GM04503 (cell line): ENCODE results near the gene SAE1.
A peak's percentile ranks its signal among the peaks of the same experiment; 100 is the strongest.
"Not testable (repeated sequence)": the region's sequence is repeated elsewhere in the genome, so short reads cannot be mapped to it uniquely, and the experiment has no call there.

Experiments used
- DNase-seq: peaks from one replicate; pipeline ENCODE4 v3.0.0-alpha.2; 2012; ENCODE audit warnings: low read depth

Gene SAE1

DNA sequence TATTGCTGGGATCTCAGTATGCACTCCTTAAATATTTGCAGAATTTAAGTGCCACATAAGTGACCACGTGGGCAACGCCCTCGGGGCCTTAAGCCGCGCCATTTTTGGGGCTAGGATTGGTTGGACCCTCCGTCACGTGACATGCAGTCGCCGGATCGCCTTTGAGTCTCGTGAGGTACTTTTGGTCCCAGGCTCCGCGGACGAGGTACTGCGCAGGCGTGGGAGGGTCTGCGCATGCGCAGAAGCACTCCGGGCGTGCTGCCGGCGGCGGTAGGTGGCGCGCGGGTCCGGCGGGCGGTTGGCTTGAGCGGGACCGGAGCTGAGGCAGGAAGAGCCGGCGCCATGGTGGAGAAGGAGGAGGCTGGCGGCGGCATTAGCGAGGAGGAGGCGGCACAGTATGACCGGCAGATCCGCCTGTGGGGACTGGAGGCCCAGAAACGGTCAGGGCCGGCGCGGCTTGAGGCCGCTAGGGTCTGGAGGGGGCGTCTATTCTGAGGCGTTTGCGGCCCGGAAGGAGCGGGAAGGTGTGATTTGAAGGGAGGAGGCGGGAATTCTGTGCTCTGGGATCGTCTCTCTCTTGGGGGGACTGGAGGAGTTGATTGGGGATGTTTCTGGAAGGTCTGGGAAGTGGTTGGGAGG, at the start of gene SAE1:
TSS of gene SAE1 (plus strand) at position 247 of the 639 bp plus-strand sequence. CDS start at position 343, 96 bp downstream.
- peak; percentile 85 for DNase-seq

DNA sequence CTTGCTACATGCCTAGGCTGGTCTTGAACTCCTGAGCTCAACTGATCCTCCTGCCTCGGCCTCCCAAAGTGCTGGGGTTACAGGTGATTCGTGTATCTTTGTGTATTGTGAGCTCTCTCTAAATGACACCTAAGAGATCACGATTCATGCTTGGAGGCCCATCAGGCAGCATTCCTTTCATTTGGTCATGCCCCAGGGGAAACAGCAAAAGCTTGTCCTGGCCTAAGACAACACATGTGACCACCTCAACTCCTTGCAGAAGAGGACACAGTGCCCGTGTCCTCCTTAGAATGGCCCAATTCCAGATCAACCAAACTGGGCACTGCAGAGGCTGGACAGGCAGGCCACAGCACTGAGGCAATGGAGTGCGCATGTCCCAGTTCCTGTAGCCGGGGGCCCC, 49.5 kb upstream of the SAE1 start:
- DNase-seq, result no peak

DNA sequence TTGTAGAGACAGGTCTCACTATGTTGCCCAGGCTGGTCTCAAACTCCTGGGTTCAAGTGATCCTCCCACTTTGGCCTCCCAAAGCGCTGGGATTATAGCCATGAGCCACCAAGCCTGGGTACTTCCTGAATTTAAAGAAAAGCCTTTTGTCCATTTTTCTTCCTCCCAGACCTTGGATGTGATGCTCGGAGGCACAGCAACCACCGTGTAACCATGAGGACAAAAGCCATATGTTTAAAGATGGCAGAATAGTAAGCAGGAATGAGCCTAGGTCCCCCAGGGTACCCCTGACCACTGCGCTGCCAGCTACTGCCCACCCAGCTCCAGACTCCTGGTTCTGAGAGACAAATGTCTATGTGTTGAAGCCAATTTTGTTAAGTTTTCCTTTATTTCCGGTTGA, 48.1 kb upstream of the SAE1 start:
- no peak for DNase-seq

DNA sequence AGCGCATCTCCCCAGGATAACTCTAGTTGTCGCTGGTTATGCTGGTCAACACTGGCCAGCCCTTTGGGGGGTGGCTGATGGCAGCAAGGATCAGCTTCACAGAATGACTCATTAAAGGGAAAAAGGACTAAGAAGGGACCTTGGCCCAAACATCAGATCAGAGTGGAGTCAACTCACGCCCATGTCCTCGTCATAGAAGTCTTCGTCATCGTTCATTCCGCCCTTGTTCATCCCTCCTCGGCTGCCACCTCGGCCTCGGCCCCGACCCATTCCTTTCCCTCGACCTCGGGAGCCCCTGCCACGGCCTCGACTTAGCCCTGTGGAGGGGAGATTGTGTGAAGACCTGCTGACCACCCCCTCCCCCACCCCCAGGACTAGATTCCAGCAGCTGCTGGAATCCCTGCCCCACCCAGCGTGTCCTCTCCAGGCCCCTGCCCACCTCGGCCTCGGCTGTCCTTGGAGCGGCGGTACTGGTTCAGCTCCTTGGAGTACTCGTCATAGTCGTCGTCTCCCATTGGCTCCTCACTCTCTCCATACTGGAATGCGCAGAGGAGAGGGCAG, 45.7 kb upstream of the SAE1 start:
- no peak for DNase-seq

DNA sequence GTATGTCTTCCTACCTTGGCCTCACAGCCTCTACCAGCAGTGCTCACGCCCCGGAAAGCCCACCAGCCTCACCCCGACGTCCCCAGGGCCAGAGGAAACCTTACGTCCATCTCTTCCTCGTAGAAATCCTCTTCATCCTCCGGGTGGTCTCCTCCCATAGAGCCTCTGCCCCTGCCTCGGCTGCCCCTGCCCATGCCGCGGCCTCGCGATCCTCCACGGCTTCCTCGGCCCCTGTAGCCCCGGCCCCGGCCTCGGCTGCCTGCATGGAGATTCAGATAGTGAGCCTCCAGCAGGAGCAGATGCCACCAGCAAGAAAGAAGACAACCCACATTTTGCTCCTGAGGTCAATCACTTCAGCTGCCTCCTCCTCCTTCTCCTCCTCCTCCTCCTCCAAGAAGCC, 44.4 kb upstream of the SAE1 start:
- no peak for DNase-seq

DNA sequence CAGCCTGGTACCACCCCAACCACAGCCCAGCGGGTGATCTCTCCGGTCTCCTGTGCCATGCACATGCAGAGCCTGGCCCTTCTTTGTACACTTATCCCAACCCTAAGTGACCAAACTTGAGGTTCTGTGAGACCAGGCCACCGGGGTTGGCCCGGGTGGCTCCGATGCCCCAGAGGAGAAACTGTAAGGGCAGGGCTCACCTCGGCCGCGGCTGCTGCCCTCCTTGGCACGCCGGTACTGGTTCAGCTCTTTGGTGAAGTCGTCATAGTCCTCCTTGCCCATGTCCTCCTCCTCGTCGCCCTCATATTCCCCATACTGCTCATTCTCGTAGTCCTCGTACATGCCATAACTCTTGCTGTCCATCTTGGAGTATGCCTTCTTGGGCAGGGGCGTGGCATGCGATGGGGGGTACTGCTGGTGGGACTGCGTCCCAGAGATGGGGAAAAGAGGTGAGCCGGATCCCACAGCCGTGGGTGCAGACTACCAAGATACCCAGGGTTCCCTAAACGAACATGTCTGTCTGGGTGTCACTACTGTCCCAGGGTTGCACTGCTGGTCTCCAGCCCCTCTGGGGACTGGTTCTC, 40.8 kb upstream of the SAE1 start:
- DNase-seq, result no peak

DNA sequence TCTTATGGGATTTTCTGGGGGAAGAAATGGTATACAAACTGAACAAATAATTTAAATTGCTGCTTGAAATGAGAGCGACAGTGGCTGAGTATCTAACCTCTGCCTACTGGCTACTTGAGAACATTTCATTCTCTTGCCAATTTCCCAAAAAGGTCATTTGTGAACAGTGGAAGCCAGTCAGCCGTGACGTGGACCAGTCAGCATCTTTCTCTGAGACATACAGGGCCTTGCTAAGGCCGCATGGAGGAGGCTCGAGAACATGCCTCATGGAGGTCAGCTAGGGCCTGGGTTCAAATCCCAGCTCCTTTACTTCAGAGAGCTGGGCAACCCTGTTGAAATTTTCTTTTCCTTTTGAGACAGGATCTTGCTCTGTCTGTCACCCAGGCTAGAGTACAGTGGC, 37.4 kb upstream of the SAE1 start:
- DNase-seq, result no peak

DNA sequence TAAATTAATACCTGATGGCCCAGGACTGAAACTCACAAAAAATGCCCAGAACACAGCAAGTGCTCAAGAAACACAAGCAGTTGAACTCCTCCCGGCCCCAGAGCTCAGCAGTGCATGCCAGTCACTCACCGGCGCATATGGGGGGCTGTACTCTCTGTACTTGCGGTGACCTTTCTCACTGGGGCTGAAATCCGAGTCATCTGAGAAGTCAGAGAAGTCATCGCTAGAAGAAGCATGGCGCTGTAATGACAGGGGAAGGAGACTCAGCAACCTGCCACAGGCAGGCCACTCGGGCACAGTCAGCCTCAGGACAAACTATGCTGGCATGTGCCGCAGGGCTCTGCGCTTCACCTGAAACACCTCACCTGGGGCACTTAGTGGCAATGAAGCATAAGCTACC, 36.8 kb upstream of the SAE1 start:
- DNase-seq, result no peak

DNA sequence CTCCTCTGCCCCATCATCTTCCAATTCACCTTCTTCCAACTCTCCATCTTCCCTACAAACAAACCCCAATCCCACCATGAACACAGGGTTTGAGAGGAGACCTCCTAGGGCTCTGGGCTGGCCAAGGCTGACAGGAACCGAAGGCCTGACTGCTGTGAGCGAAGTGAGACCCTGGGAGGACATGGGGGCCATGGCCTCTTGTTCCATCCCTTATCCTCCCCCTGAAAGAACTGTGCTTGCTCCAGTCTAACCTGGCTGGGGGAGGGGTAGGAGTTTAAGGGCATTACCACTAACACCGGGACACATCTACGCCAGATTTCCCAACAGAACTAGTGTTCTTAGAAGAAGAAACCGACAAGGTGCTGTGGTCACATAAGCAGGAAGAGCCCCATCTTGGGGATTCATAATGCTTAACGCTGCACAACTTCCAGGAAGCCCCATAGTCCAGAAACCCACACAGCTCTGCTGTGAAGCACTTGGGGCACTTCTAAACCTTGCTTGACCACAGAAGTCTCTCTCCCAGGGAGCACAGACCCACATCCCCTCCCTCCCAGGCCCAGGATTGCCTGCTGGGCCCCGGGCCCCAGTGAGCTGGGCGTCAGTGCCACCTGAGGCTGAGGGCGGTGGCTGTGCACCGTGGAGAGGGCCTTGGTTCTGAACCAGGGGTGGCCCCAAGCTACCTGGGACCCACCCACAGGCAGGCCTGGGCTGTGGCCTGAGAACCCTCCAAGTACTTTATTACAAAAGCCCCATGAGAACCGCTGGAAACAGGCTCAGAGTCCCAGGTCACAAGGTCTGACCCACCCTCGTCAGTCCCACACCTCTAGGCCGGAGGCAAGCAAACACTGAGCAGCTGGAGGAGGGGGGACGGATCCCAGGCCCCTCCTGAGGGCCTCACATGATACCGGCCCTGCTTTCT, 35.8 kb upstream of the SAE1 start:
- DNase-seq, result no peak

DNA sequence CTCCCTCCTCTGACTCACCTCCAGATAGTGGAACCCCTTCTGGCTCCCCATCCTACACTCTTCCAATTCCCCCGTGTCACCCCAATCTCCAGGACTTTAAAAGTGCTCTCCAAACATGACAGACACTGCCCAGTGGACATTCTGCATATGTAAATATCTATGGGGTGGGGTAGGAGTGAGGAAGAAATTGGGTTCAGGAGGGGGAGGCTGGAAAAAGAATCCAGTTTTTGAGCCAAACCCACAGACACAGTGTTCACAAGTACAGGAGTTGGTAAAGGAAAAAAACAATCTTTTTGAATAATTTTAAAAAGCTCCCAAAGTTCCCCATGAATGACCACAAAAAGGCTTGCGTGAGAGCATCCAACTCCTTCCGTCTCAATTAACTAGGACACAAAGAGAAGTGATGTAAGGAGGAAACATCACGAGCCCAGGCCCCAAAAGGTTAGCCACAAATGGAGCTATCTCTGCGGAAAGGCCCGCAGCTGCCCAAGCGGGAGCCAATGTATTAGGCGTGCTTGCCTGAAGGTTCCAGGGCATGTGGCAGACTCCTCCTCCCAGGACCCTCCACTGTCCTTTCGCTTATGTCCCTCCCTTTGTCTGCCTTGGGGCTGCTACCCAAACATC, 35.0 kb upstream of the SAE1 start:
- DNase-seq, result no peak

DNA sequence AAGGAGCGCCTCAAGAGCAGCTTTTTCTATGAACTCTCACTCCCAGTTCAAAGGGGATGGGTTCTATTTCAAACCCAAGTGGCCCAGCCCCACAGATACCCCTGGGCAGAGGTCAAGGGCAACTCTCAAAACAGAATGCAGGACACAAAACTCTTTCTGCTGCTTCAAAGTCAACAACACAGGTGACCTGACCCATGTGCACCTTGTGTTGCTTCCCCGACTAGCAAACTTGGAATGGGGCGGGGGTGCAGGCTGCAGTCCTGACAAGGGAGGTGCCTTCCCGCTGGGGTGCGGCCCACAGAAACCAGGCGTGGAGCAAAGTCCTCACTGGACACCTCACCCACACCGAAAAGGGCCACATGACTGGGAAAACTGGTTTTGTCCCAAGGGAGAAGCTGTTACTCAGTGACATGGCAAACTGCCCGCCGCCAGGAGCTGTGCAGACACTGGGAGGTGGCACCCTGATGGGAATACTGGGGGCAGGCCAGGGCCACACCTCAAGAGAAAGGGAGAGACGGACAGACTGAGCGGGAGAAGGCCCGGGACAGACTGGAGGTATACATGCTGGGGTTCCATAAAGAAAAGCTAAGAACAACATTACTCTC, 34.4 kb upstream of the SAE1 start:
- DNase-seq, result no peak

DNA sequence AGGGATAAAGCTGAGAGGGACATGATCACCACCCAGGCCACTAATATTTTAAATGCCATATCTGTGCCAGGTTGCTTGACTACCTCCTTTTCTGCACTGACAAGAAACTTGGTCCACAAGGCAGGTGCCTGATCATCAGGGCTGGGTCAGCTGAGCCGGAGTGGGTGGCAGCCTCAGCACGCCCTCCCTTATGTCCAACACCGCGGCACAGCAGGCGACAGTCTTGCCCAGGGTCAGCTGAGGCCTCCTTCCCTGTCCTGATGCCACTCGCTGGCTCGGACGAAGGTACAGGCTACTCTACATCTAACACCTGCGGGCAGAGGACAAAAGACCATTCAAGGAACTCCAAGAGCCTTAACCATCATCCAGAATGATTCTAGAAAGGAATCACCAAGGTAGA, 33.9 kb upstream of the SAE1 start:
- DNase-seq, result no peak

DNA sequence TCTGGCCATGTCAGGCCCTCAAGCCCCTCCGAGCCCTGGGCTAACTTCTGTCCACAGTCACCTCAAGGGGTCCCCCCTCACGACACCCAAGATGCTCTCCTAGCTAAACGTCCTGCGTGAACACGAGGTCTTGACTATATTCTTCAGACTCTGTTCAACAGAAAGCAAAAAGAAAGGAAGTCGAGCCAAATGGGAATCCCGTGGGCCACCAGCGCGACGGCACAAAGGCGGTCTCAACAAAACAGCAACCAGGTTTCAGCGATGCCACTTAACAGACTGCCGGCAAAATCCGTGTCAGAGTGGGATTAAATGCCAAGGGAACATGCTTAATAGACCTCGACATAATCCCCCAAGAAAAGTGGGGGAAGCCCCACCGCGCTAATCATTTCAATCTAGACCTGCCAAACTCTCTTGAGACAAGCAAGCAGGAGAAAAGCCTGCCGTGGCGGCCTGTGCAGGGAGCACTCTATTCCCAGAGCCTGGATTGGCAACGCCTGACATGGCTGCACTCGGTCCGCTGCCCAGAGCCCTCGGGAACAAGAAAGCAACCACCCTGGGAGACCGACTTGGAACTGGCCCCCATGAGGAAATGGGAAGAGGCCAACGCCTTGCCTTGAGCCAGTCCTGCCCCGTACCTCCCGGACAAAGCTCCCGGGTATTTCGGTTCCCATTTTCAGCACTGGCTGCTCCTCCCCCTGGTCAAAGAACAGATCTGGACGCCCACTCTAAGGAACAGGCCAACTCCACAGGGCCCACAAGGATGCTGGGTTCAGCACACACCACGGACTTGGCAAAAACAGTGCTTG, 33.0 kb upstream of the SAE1 start:
- DNase-seq, result no peak

DNA sequence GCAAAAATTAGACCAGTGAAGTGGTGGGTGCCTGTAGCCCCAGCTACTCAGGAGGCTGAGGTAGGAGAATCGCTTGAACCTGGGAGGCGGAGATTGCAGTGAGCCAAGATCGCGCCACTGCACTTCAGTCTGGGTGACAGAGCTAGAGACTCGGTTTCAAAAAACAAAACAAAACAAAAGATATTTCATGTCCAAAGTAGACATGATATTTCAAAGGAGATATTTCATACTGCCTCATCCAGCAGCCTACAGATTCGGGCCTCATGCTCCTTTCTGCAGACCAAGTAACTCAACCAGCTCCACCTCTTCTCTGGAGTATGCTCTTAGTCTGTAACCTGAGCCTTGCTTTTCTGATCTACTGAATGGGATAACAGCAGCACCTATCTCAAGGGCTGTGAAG, 32.0 kb upstream of the SAE1 start:
- no peak for DNase-seq

DNA sequence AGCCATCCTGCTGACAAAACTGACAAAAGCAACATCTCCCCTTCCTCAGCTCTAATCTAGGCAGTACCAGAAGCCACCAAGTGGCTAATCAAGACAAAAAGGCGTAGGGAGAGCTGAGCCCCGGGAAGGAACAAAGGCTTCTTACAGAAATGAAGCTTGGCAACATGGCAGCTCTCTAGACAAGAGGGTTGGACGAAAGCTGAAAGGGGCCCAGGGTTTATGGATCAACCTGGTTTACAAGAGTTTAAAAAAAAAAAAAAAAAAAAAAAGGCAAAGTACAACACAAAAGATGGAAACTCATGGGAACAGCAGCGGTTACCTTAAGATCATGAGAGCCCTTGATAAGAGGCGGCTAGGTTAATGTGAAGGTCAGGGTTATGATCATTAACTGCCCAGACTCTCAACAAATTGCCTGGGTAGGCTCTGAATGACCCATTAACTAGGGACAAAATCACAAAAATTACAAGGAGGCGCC, 31.0 kb upstream of the SAE1 start:
- no peak for DNase-seq

DNA sequence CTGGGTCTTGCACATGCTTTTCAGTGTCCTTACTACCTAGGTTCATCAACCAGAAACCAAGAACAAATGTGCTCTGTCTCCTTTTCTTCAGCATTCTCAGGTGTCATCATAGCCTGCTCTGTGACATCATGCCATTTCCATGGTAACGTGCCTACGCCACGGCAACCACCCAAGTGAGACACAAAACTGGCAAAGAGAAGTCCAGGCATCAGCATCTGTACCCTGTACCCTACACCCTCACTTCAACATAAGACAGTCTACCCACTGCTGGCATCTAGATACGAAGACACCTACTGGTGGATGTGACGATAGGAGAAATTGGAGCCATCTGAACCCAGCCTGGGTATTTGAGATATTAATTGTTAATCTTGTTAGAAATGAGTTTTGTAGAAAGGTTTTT, 30.3 kb upstream of the SAE1 start:
- DNase-seq, result no peak

DNA sequence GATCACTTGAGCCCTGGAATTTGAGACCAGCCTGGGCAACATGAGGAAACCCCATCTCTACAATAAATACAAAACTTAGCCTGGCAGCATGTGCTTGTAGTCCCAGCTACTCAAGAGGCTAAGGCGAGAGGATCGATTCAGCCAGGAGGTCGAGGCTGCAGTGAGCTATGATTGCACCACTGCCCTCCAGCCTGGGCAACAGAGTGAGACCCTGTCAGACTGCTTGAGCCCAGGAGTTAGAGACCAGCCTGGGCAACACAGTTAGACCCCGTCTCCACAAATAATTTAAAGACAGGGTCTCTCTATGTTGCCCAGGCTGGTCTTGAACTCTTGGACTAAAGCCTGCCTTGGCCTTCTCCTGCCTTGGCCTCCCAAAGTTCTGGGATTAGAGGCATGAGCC, 29.5 kb upstream of the SAE1 start:
- not testable (repeated sequence) for DNase-seq

DNA sequence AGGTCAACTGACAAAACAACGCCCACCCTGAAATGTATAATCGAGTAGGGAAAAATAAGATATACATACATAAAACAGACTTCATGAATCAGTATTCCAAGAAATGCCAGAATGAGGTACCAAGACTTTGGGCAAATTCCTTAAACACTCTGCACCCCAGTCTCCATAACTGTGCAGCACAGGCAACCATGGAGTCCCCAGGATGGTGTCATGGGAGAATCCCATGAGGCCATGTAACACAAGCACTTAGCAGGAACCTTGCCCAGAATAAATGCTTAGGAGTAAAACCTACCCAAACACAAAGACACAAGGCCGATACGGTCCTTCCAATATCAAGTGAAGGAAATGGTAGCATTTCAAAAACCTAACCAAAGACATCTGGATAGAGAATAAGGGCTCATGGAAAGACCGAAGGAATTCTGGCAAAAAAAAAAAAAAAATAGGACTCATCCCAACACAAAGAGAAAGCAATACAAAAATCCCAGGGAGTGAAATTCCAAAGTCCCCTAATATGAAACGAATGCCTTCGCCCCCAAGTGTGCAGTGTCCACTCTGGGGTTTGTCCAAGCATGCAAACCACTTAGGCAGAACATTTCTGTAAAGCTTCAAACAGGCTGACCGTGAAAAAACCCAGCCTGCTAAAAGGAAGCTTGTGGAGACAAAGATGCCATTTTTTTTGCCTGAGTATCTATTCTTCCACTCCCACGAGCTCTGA, 28.1 kb upstream of the SAE1 start:
- DNase-seq, result no peak

DNA sequence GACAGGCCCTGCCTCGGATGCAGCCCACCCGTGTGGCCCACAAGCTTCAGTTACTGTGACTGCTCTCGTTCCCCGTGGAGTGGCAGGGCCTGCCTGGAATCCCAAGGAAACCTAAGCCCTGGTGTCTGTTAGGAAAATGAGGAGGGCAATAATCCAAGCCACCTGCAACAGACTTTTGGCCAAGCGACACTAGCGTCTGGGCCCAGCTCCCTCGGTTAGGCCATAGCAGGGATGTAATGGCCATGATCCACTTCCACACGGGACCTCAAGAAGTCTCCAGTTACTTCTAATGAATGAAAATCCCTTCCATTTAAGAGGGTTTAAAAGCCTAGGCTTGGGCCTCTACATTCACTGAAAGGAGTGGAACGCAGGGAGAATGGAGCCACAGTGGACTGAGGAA, 26.0 kb upstream of the SAE1 start:
- DNase-seq, result no peak

DNA sequence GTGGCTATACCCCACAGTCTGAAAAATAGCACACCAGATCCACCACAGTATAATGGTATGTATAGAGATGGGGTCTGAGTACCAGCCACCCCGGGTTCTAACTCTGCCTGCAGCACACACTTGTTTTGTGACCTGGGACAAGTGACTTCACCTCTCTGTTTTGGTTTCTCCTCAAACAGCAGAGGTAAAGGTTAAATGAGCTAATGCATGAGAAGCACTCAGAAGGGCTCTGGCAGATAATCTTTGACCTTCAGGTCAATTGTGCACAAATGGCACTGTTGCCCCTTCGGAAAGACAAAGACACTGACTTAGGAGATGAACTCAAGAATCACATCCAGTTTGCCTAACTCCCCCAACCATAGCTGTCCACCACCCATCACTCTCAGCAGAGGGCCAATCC, 24.8 kb upstream of the SAE1 start:
- DNase-seq, result no peak
